ENCODE measurements around the gene CELSR1. TPM values are rescaled to one million over a fixed set of nuclear protein-coding genes. Genes with fewer than 3 reads are reported as not detected.
A peak's percentile ranks its signal among the peaks of the same experiment; 100 is the strongest.

The CELSR1 gene
- total RNA-seq, 1 experiment from 2014 or later: 14.2 TPM

DNA sequence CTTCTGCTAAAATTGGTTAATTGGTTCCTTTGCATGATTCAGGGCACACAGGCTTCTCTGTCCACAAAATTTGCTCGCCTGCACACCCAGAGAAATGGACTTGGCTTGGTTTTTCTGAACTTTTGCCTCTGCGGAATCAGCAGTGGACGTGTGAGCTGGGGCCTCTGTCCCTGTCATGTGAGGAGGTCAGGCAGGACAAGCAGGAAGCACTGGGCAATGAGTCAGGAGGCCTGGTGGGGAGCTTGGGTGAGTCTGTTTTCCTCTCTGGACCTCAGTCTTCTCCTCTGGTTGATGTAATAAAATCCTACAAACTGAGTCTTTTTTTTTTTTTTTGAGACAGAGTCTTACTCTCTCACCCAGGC is 10.4 kb upstream of the CELSR1 start:
- Histone ChIP-seq H3K4me3 (ENCODE audit: low read length) (no peak overlapping the region), H3K9me2 (replicated peaks; ENCODE audit: low read length) (no peaks in the 10 kb centered on the region), H3K4me1 (ENCODE audit: insufficient read depth, low read length) (peaks cover 25% of the 10 kb centered on the region; the same call in 1 of the 2 replicates), H3K27ac (ENCODE audit: low read length) (no peak overlapping the region), H3K27me3 (ENCODE audit: low read length) (no peaks in the 10 kb centered on the region), H3F3A (ENCODE audit: low read length, unreplicated experiment) (no peaks in the 10 kb centered on the region), H3K9ac (ENCODE audit: low read length) (no peak overlapping the region), H2AFZ (ENCODE audit: low read length) (no peak overlapping the region), H3K36me3 (ENCODE audit: low read depth, low read length) (no peaks in the 10 kb centered on the region), H3K79me2 (ENCODE audit: low read length) (no peaks in the 10 kb centered on the region), H3K4me2 (ENCODE audit: low read length) (no peak overlapping the region), H3K9me3 (ENCODE audit: low read length) (no peaks in the 10 kb centered on the region), H4K20me1 (ENCODE audit: low read length) (no peaks in the 10 kb centered on the region)
- no TSS peak for BruUV-seq (replicated peaks)
- TF ChIP-seq EZH2 (IDR thresholded peaks at IDR 0.05; ENCODE audit: low read length, unreplicated experiment) (no peak), EZH2phosphoT487 (IDR thresholded peaks at IDR 0.05; ENCODE audit: borderline replicate concordance, low read length) (no peak)
- TF ChIP-seq, protein P1, sequence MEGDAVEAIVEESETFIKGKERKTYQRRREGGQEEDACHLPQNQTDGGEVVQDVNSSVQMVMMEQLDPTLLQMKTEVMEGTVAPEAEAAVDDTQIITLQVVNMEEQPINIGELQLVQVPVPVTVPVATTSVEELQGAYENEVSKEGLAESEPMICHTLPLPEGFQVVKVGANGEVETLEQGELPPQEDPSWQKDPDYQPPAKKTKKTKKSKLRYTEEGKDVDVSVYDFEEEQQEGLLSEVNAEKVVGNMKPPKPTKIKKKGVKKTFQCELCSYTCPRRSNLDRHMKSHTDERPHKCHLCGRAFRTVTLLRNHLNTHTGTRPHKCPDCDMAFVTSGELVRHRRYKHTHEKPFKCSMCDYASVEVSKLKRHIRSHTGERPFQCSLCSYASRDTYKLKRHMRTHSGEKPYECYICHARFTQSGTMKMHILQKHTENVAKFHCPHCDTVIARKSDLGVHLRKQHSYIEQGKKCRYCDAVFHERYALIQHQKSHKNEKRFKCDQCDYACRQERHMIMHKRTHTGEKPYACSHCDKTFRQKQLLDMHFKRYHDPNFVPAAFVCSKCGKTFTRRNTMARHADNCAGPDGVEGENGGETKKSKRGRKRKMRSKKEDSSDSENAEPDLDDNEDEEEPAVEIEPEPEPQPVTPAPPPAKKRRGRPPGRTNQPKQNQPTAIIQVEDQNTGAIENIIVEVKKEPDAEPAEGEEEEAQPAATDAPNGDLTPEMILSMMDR (conservative IDR thresholded peaks at IDR 0.05; ENCODE audit: low read depth, low read length): no peak
- intact Hi-C loops (cut with micrococcal nuclease): no loop called here
- POLR2A ChIA-PET (ENCODE audit: unreplicated experiment): interaction anchor here (0.5 kb wide), 1 partner anchor 10 kb away, joined by 4 read pairs; no protein-coding TSS in a partner anchor
- DNase-seq: peak; percentile 32
- CTCF ChIA-PET: interaction anchor here (1.9 kb wide), 1 partner anchor 16 kb away, joined by 12 read pairs; no protein-coding TSS in a partner anchor
- peak; percentile 77 for ATAC-seq

DNA sequence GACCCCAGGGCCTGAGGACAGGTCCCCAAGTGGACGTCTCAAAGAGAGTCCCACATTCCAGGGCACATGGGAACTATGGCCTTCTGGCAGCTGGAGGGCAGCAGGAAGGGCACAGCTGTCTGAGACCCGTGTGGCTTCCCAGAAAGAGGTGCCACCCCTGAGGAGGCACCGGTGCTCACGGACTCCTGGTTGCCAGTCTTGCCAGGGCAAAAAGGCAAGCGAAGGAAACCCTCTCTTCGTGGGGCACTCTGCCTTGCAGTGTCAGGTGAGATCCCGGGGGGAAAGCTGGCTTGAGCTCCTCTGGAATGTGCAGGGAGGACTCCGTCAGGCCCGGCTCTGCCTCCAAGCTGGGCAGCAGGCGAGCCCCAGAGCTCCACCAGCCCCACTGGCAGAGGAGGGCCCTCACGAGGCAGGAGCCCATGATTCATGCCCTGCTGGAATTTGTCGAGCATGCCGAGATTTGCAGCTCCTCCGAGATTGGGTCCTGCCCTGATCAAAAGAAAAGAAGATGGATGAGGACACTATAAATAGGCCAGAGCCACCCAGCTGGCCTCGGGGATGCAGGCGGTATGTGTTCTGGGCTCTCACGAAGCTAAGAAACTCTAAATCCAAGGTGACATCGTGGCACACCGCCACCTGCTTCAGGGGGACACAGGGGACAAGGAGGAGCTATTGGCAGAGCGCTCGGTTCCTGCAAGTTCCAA is 9.9 kb upstream of the CELSR1 start:
- no peaks in the 10 kb centered on the region for H3K9me2 ChIP-seq (replicated peaks; ENCODE audit: low read length)
- H3K79me2 ChIP-seq (ENCODE audit: low read length): no peaks in the 10 kb centered on the region
- H3K27me3 ChIP-seq (ENCODE audit: low read length): no peaks in the 10 kb centered on the region
- no peaks in the 10 kb centered on the region for H3F3A ChIP-seq (ENCODE audit: low read length, unreplicated experiment)
- H3K4me1 ChIP-seq (ENCODE audit: insufficient read depth, low read length): peaks cover 25% of the 10 kb centered on the region; the same call in 1 of the 2 replicates
- intact Hi-C loops (cut with micrococcal nuclease): no loop called here
- no peak overlapping the region for H3K4me2 ChIP-seq (ENCODE audit: low read length)
- no peak overlapping the region for H3K4me3 ChIP-seq (ENCODE audit: low read length)
- no peak for DNase-seq
- no peaks in the 10 kb centered on the region for H3K36me3 ChIP-seq (ENCODE audit: low read depth, low read length)
- ChIA-PET POLR2A (ENCODE audit: unreplicated experiment) (interaction anchor here (0.5 kb wide), 1 partner anchor 9 kb away, joined by 4 read pairs; no protein-coding TSS in a partner anchor), CTCF (interaction anchor here (1.9 kb wide), 1 partner anchor 16 kb away, joined by 12 read pairs; no protein-coding TSS in a partner anchor)
- H3K27ac ChIP-seq (ENCODE audit: low read length): no peak overlapping the region
- H2AFZ ChIP-seq (ENCODE audit: low read length): no peak overlapping the region
- no peaks in the 10 kb centered on the region for H3K9me3 ChIP-seq (ENCODE audit: low read length)
- no peaks in the 10 kb centered on the region for H4K20me1 ChIP-seq (ENCODE audit: low read length)
- peak; percentile 39 for ATAC-seq
- no peak overlapping the region for H3K9ac ChIP-seq (ENCODE audit: low read length)
- no peak for TF ChIP-seq EZH2 (IDR thresholded peaks at IDR 0.05; ENCODE audit: low read length, unreplicated experiment)
- no peak for TF ChIP-seq EZH2phosphoT487 (IDR thresholded peaks at IDR 0.05; ENCODE audit: borderline replicate concordance, low read length)
- no TSS peak for BruUV-seq (replicated peaks)

DNA sequence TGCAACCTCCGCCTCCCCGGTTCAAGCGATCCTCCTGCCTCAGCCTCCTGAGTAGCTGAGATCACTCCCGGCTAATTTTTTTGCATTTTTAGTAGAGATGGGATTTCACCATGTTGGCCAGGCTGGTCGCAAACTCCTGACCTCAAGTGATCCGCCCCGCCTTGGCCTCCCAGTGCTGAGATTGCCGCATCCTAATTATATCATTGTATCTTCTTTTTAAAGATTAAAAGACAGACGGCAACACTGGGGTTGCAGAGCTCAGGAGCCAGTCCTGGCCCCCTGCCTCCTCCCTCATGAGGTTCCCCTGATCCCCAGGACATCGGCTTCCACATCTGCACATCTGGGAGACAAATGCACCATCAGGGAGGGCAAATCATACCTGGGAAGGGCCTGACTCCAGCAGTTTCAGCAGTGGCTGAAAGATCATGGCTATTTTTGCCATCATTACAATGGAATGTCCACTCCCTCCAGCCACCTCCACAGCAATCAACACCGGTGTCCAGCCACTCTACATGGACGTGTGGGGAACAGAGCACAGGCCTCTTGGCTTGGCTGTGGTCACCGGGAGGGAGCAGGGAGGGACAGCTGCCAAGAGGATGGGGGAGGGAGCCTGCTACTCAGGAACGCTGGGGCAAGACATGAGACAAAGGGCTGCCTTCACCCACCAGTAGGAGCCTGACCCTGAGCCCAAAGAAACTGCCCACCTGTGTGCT is 9.2 kb upstream of the CELSR1 start:
- no TSS peak for BruUV-seq (replicated peaks)
- no peak for DNase-seq

More for the DNA sequence above, 9.2 kb upstream of the CELSR1 start:
- Histone ChIP-seq H3K4me1 (ENCODE audit: insufficient read depth, low read length) (peaks cover 31% of the 10 kb centered on the region), H3K27ac (ENCODE audit: low read length) (no peak overlapping the region), H3K27me3 (ENCODE audit: low read length) (no peaks in the 10 kb centered on the region), H3F3A (ENCODE audit: low read length, unreplicated experiment) (no peaks in the 10 kb centered on the region), H4K20me1 (ENCODE audit: low read length) (no peaks in the 10 kb centered on the region), H3K4me3 (ENCODE audit: low read length) (no peak overlapping the region), H2AFZ (ENCODE audit: low read length) (no peak overlapping the region), H3K36me3 (ENCODE audit: low read depth, low read length) (no peaks in the 10 kb centered on the region), H3K9me3 (ENCODE audit: low read length) (no peaks in the 10 kb centered on the region), H3K9ac (ENCODE audit: low read length) (no peak overlapping the region), H3K9me2 (replicated peaks; ENCODE audit: low read length) (no peaks in the 10 kb centered on the region), H3K4me2 (ENCODE audit: low read length) (no peak overlapping the region), H3K79me2 (ENCODE audit: low read length) (no peaks in the 10 kb centered on the region)
- ATAC-seq: no peak; the same call in 1 of the 2 replicates
- TF ChIP-seq, protein P1 (conservative IDR thresholded peaks at IDR 0.05; ENCODE audit: low read depth, low read length): no peak
- TF ChIP-seq EZH2phosphoT487 (IDR thresholded peaks at IDR 0.05; ENCODE audit: borderline replicate concordance, low read length): no peak
- TF ChIP-seq EZH2 (IDR thresholded peaks at IDR 0.05; ENCODE audit: low read length, unreplicated experiment): no peak
- CTCF ChIA-PET: no interaction called here
- POLR2A ChIA-PET (ENCODE audit: unreplicated experiment): no interaction called here
- intact Hi-C loops (cut with micrococcal nuclease): no loop called here

Measured in PC-3 (cell line).